K562 (cell line): ENCODE measurements around the gene CCDC68. TPM values are rescaled to one million over a fixed set of nuclear protein-coding genes. Genes with fewer than 3 reads are reported as not detected.

Experiments used
- NCOA2 ChIP-seq, 2 experiments: fragments of 450-650 bp; IDR thresholded peaks; 2 replicates each; pipeline ENCODE4 v1.6.1; 2018; ENCODE audit warnings: mild to moderate bottlenecking in 2 of 2, moderate library complexity in 1 of 2; ENCODE audit not compliant: partially characterized antibody in 2 of 2
- SRSF1 ChIP-seq: fragments of 200-400 bp; formaldehyde crosslinking; IDR thresholded peaks from 2 replicates; pipeline ENCODE4 v1.6.1; 2017; ENCODE audit warnings: mild to moderate bottlenecking, low read depth, low read length, moderate library complexity
- SRSF3 ChIP-seq: fragments of 200-400 bp; formaldehyde crosslinking; IDR thresholded peaks from 2 replicates; pipeline ENCODE4 v1.6.1; 2016; ENCODE audit warnings: mild to moderate bottlenecking, low read length, moderate library complexity; ENCODE audit not compliant: insufficient read depth
- XRCC5 ChIP-seq: fragments of 200-400 bp; formaldehyde crosslinking; IDR thresholded peaks from 2 replicates; pipeline ENCODE4 v1.6.1; 2017; ENCODE audit warnings: low read depth, mild to moderate bottlenecking, low read length
- polyA plus RNA-seq, 8 experiments: library from polyadenylated mRNA; depleted of rRNA in 4 of 8; stranded (reverse) in 5 of 8; unstranded in 3 of 8; fragments of >200 nt; fragmentation: Nextera tagmentation in 2 of 8; fragmentation: Illumina TruSeq in 1 of 8; extraction: Ambion mirVana in 2 of 8; extraction: Trizol in 1 of 8; gene quantifications; 2 replicates each; pipeline versions ENCODE4 v1.2.1 to v1.2.3, GENCODE V29; 2011 to 2014; ENCODE audit warnings: inconsistent platforms in 1 of 8, missing spikeins in 1 of 8
- total RNA-seq, 7 experiments: library from RNA; depleted of rRNA in 6 of 7; stranded (reverse); fragments of >200 nt in 6 of 7; fragmentation: Illumina TruSeq in 2 of 7; extraction: Trizol in 2 of 7; gene quantifications; 2 replicates each; pipeline versions ENCODE4 v1.2.1 to v1.2.3, GENCODE V29; 2011 to 2021; ENCODE audit warnings: low replicate concordance in 1 of 7
- TF ChIP-seq, protein P1 (sequence below), 2 experiments: fragments of 450-650 bp; formaldehyde crosslinking in 1 of 2; IDR thresholded peaks; 2 replicates each; pipeline versions ENCODE4 v1.4.0 to v1.6.1; 2014 to 2020; ENCODE audit warnings: mild to moderate bottlenecking in 2 of 2, borderline replicate concordance in 1 of 2, low read depth in 1 of 2
- TF ChIP-seq, protein P2 (sequence below): fragments of 450-650 bp; IDR thresholded peaks from 2 replicates; pipeline ENCODE4 v1.6.1; 2016; ENCODE audit warnings: mild to moderate bottlenecking
- TF ChIP-seq, protein P3 (sequence below): sonication (generic); formaldehyde crosslinking; IDR thresholded peaks from 2 replicates; pipeline ENCODE4 v1.8.0; 2022; ENCODE audit warnings: missing genetic modification reagents, mild to moderate bottlenecking, borderline replicate concordance

The CCDC68 gene
- total and polyA plus RNA-seq, 9 of the 15 experiments (the other 6 are each of a cell fraction or from before 2014, with no cell fraction given): 0.28 to 4.5 (median 1.4) TPM

DNA sequence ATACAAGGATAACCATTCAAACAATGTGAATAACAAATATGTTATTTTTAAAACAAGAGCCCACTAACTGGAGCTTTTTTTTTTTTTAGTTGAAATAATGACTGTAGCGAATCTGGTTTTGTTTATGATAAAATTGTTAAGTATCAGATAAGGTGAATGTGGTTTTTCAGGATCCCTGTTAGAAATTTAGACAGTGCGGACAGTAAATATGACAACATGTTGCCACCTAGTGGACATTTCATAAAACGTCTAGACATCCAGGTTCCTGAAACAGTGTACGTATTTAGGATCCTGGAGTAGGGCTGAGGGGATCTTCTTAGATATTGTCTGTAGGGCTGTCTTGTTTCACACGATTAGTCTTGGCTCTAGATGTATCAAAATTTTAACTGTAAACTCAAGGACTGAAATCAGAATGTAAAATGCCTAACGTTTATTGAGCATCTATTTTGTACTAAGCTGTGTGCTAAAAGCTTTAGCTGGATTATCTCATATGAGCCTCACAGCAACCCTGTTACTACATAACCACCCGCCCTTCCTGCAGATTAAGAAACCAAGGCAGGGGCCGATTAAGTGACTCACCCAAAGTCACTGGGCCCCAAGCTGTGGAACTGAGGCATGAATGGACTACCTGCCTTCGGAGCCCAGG is 23.9 kb upstream of the CCDC68 start (continued):
- TF ChIP-seq, protein P1, sequence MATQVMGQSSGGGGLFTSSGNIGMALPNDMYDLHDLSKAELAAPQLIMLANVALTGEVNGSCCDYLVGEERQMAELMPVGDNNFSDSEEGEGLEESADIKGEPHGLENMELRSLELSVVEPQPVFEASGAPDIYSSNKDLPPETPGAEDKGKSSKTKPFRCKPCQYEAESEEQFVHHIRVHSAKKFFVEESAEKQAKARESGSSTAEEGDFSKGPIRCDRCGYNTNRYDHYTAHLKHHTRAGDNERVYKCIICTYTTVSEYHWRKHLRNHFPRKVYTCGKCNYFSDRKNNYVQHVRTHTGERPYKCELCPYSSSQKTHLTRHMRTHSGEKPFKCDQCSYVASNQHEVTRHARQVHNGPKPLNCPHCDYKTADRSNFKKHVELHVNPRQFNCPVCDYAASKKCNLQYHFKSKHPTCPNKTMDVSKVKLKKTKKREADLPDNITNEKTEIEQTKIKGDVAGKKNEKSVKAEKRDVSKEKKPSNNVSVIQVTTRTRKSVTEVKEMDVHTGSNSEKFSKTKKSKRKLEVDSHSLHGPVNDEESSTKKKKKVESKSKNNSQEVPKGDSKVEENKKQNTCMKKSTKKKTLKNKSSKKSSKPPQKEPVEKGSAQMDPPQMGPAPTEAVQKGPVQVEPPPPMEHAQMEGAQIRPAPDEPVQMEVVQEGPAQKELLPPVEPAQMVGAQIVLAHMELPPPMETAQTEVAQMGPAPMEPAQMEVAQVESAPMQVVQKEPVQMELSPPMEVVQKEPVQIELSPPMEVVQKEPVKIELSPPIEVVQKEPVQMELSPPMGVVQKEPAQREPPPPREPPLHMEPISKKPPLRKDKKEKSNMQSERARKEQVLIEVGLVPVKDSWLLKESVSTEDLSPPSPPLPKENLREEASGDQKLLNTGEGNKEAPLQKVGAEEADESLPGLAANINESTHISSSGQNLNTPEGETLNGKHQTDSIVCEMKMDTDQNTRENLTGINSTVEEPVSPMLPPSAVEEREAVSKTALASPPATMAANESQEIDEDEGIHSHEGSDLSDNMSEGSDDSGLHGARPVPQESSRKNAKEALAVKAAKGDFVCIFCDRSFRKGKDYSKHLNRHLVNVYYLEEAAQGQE (IDR thresholded peaks at IDR 0.05; ENCODE audit: borderline replicate concordance): peak; percentile 67; the same call in 1 of the 2 replicates
- TF ChIP-seq, protein P1 (CRISPR knock-in tag; IDR thresholded peaks at IDR 0.05; ENCODE audit: low read depth): no peak
- TF ChIP-seq, protein P2, sequence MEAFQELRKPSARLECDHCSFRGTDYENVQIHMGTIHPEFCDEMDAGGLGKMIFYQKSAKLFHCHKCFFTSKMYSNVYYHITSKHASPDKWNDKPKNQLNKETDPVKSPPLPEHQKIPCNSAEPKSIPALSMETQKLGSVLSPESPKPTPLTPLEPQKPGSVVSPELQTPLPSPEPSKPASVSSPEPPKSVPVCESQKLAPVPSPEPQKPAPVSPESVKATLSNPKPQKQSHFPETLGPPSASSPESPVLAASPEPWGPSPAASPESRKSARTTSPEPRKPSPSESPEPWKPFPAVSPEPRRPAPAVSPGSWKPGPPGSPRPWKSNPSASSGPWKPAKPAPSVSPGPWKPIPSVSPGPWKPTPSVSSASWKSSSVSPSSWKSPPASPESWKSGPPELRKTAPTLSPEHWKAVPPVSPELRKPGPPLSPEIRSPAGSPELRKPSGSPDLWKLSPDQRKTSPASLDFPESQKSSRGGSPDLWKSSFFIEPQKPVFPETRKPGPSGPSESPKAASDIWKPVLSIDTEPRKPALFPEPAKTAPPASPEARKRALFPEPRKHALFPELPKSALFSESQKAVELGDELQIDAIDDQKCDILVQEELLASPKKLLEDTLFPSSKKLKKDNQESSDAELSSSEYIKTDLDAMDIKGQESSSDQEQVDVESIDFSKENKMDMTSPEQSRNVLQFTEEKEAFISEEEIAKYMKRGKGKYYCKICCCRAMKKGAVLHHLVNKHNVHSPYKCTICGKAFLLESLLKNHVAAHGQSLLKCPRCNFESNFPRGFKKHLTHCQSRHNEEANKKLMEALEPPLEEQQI: no peak
- TF ChIP-seq XRCC5 (no peak), SRSF3 (no peak), NCOA2 (IDR thresholded peaks at IDR 0.05; ENCODE audit: partially characterized antibody in 2 of 2) (no peak), SRSF1 (no peak)
- TF ChIP-seq, protein P3, sequence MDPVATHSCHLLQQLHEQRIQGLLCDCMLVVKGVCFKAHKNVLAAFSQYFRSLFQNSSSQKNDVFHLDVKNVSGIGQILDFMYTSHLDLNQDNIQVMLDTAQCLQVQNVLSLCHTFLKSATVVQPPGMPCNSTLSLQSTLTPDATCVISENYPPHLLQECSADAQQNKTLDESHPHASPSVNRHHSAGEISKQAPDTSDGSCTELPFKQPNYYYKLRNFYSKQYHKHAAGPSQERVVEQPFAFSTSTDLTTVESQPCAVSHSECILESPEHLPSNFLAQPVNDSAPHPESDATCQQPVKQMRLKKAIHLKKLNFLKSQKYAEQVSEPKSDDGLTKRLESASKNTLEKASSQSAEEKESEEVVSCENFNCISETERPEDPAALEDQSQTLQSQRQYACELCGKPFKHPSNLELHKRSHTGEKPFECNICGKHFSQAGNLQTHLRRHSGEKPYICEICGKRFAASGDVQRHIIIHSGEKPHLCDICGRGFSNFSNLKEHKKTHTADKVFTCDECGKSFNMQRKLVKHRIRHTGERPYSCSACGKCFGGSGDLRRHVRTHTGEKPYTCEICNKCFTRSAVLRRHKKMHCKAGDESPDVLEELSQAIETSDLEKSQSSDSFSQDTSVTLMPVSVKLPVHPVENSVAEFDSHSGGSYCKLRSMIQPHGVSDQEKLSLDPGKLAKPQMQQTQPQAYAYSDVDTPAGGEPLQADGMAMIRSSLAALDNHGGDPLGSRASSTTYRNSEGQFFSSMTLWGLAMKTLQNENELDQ (CRISPR knock-in tag): no peak
